CD14-positive monocyte (primary cell): ENCODE data around the gene PLOD3. TPM values are rescaled to one million over a fixed set of nuclear protein-coding genes. Genes with fewer than 3 reads are reported as not detected.
"Not testable (repeated sequence)": the region's sequence is repeated elsewhere in the genome, so short reads cannot be mapped to it uniquely, and the experiment has no call there.

Experiments used
- DNase-seq, 3 donors: peaks; one replicate each; pipeline ENCODE4 v3.0.0-alpha.2; 2011 to 2022
- H2AFZ ChIP-seq: 2 replicates; pipeline ENCODE4 v1.6.0; 2012; ENCODE audit warnings: mild to moderate bottlenecking, low read depth, low read length, inconsistent platforms; ENCODE audit not compliant: insufficient read depth, poor library complexity, severe bottlenecking
- H3K27ac ChIP-seq, 2 donors: 1 replicate in 1 of 2; 2 replicates in 1 of 2; pipeline ENCODE4 v1.5.1; 2012 to 2013; ENCODE audit warnings: low read length in 2 of 2, control low read depth in 1 of 2, inconsistent platforms in 1 of 2, low read depth in 1 of 2, mild to moderate bottlenecking in 1 of 2
- H3K27me3 ChIP-seq, 2 donors: one replicate each; pipeline versions ENCODE4 v1.6.0 to v1.6.1; 2011 to 2013; ENCODE audit warnings: low read length in 2 of 2; ENCODE audit not compliant: control insufficient read depth in 2 of 2, insufficient read depth in 2 of 2
- H3K36me3 ChIP-seq, 2 donors: replicated peaks in 1 of 2; 1 replicate in 1 of 2; 2 replicates in 1 of 2; pipeline versions ENCODE4 v1.5.1 to v1.6.1; 2012 to 2013; ENCODE audit warnings: low read length in 2 of 2, control low read depth in 1 of 2, inconsistent platforms in 1 of 2, mild to moderate bottlenecking in 1 of 2; ENCODE audit not compliant: insufficient read depth in 2 of 2, control insufficient read depth in 1 of 2
- H3K4me1 ChIP-seq, 2 donors: 1 replicate in 1 of 2; 2 replicates in 1 of 2; pipeline versions ENCODE4 v1.5.1 to v1.6.1; 2012 to 2013; ENCODE audit warnings: low read length in 2 of 2, control low read depth in 1 of 2, inconsistent platforms in 1 of 2, mild to moderate bottlenecking in 1 of 2, moderate library complexity in 1 of 2; ENCODE audit not compliant: insufficient read depth in 2 of 2, control insufficient read depth in 1 of 2
- H3K4me2 ChIP-seq: replicated peaks from 2 replicates; pipeline ENCODE3; 2012; ENCODE audit warnings: low read length, moderate library complexity, mild to moderate bottlenecking; ENCODE audit not compliant: poor library complexity, severe bottlenecking; ENCODE audit errors: extremely low read depth
- H3K4me3 ChIP-seq, 3 experiments: fragments of 200-600 bp in 1 of 3; sonication (generic) in 1 of 3; replicated peaks in 1 of 3; 1 replicate in 2 of 3; 2 replicates in 1 of 3; pipeline ENCODE4 v1.5.1; 2011 to 2013; ENCODE audit warnings: low read length in 3 of 3, mild to moderate bottlenecking in 3 of 3, control low read depth in 2 of 3, low read depth in 2 of 3, inconsistent platforms in 1 of 3, moderate library complexity in 1 of 3
- H3K79me2 ChIP-seq: 2 replicates; pipeline ENCODE4 v1.6.0; 2012; ENCODE audit warnings: mild to moderate bottlenecking, control low read depth, inconsistent platforms, low read length, moderate library complexity; ENCODE audit not compliant: insufficient read depth
- H3K9ac ChIP-seq: 2 replicates; pipeline ENCODE4 v1.6.0; 2017; ENCODE audit warnings: low read length, mild to moderate bottlenecking; ENCODE audit not compliant: insufficient read depth, poor library complexity, severe bottlenecking
- H3K9me3 ChIP-seq, 2 donors: replicated peaks in 1 of 2; 1 replicate in 1 of 2; 2 replicates in 1 of 2; pipeline versions ENCODE4 v1.5.1 to v1.6.1; 2012 to 2013; ENCODE audit warnings: low read length in 2 of 2, control low read depth in 1 of 2; ENCODE audit not compliant: control insufficient read depth in 1 of 2, insufficient read depth in 1 of 2
- H4K20me1 ChIP-seq: 2 replicates; pipeline ENCODE4 v1.6.0; 2012; ENCODE audit warnings: mild to moderate bottlenecking, low read length, control low read depth, moderate library complexity; ENCODE audit not compliant: insufficient read depth
- H3K27ac Mint-ChIP-seq, 7 donors: one replicate each; pipeline ENCODE4 v1.8.0; 2020; ENCODE audit warnings: mild to moderate bottlenecking in 7 of 7, mixed read lengths in 7 of 7, moderate library complexity in 6 of 7, inconsistent platforms in 2 of 7
- H3K27me3 Mint-ChIP-seq, 3 donors: one replicate each; pipeline ENCODE4 v1.8.0; 2021 to 2022; ENCODE audit warnings: low read depth in 3 of 3, mild to moderate bottlenecking in 3 of 3, mixed read lengths in 3 of 3, moderate library complexity in 3 of 3, inconsistent platforms in 1 of 3
- H3K36me3 Mint-ChIP-seq, 2 donors: one replicate each; pipeline ENCODE4 v1.8.0; 2020; ENCODE audit warnings: mixed read lengths in 2 of 2, inconsistent platforms in 1 of 2, mild to moderate bottlenecking in 1 of 2
- H3K4me1 Mint-ChIP-seq: one replicate; pipeline ENCODE4 v1.8.0; 2020; ENCODE audit warnings: mild to moderate bottlenecking, mixed read lengths
- H3K4me3 Mint-ChIP-seq, 2 donors: one replicate each; pipeline ENCODE4 v1.8.0; 2020; ENCODE audit warnings: mild to moderate bottlenecking in 2 of 2, mixed read lengths in 2 of 2, moderate library complexity in 1 of 2
- H3K9me3 Mint-ChIP-seq, 7 donors: one replicate each; pipeline ENCODE4 v1.8.0; 2020 to 2022; ENCODE audit warnings: mixed read lengths in 7 of 7, mild to moderate bottlenecking in 6 of 7, moderate library complexity in 6 of 7, inconsistent platforms in 2 of 7
- WGBS: methylation state at CpG from one replicate; pipeline ENCODE4 v1.1.5; 2013; ENCODE audit warnings: missing lambda C conversion rate; ENCODE audit not compliant: insufficient coverage; 5-methylcytosine and 5-hydroxymethylcytosine counted together
- intact Hi-C, 2 donors: fragments of 100-400 bp; cut with micrococcal nuclease; formaldehyde crosslinking; loops; one replicate each; pipeline versions ENCODE4 v1.15.0 to v1.15.1; 2023
- polyA plus RNA-seq, 3 donors: library from polyadenylated mRNA; depleted of rRNA in 1 of 3; unstranded in 2 of 3; stranded (reverse) in 1 of 3; fragments of 300-500 nt in 2 of 3; fragments of >200 nt in 1 of 3; fragmentation: Illumina TruSeq in 2 of 3; gene quantifications; 1 replicate in 2 of 3; 2 replicates in 1 of 3; pipeline ENCODE4 v1.2.3, GENCODE V29; 2012 to 2021
- TF ChIP-seq, protein P1 (sequence below): fragments of 200-600 bp; IDR thresholded peaks from one replicate; pipeline ENCODE4 v1.8.0; 2022; ENCODE audit warnings: antibody characterized with exemption, mild to moderate bottlenecking

Gene PLOD3
- polyA plus RNA-seq, 3 donors, result 26.9 to 70.1 (median 28.1) TPM

- H3K27ac Mint-ChIP-seq, result peak within 1 kb of the TSS in 2 of 7 donors; percentile 13 to 72
- H3K4me2 ChIP-seq, result peak within 1 kb of the TSS; percentile 24
- peak within 1 kb of the TSS; percentile 31 for H2AFZ ChIP-seq
- intact Hi-C loops, result no loop called here
- peak within 1 kb of the TSS in 1 of 2 donors; percentile 87 for H3K4me3 Mint-ChIP-seq
- DNase-seq, result no peak
- peaks cover 30% of the 10 kb centered on the region for H3K4me1 Mint-ChIP-seq
- peaks cover 4 to 15% of the 10 kb centered on the region in 2 donors for H3K36me3 Mint-ChIP-seq
- TF ChIP-seq, protein P1, sequence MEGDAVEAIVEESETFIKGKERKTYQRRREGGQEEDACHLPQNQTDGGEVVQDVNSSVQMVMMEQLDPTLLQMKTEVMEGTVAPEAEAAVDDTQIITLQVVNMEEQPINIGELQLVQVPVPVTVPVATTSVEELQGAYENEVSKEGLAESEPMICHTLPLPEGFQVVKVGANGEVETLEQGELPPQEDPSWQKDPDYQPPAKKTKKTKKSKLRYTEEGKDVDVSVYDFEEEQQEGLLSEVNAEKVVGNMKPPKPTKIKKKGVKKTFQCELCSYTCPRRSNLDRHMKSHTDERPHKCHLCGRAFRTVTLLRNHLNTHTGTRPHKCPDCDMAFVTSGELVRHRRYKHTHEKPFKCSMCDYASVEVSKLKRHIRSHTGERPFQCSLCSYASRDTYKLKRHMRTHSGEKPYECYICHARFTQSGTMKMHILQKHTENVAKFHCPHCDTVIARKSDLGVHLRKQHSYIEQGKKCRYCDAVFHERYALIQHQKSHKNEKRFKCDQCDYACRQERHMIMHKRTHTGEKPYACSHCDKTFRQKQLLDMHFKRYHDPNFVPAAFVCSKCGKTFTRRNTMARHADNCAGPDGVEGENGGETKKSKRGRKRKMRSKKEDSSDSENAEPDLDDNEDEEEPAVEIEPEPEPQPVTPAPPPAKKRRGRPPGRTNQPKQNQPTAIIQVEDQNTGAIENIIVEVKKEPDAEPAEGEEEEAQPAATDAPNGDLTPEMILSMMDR, result no peak
- peak within 1 kb of the TSS in 1 of 3 experiments; percentile 28 for H3K4me3 ChIP-seq
- H3K36me3 ChIP-seq, result peaks cover 3 to 4% of the 10 kb centered on the region in 2 donors
- H3K27me3 Mint-ChIP-seq, result peaks cover 50 to 62% (median 52%) of the 10 kb centered on the region in 3 donors
- H3K9ac ChIP-seq, result no peak within 1 kb of the TSS
- H3K27ac ChIP-seq, result no peak within 1 kb of the TSS
- no peaks in the 10 kb centered on the region for H3K9me3 ChIP-seq
- no peaks in the 10 kb centered on the region for H4K20me1 ChIP-seq
- peaks cover 33 to 42% of the 10 kb centered on the region in 2 donors for H3K4me1 ChIP-seq
- 19% methylated on average over 7 of the region's 21 CpGs for WGBS
- H3K9me3 Mint-ChIP-seq, result peaks cover 0 to 13% (median 7%) of the 10 kb centered on the region in 7 donors
- no peaks in the 10 kb centered on the region for H3K79me2 ChIP-seq
- peaks cover 10 to 46% of the 10 kb centered on the region in 2 donors for H3K27me3 ChIP-seq
Measured at GRCh38 chr7:101200862-101201599, 16.4 kb downstream of the PLOD3 start, which contains the start of gene MOGAT3. Gene MOGAT3, minus strand, starts transcription at chr7:101201036. Its CDS starts 182 bp downstream, at chr7:101200854.

- Mint-ChIP-seq H3K36me3 (peaks cover 0 to 10% of the 10 kb centered on the region in 2 donors), H3K27me3 (peaks cover 50 to 64% (median 53%) of the 10 kb centered on the region in 3 donors), H3K4me3 (peak overlapping the region in 1 of 2 donors; percentile 87), H3K27ac (peak overlapping the region in 1 of 7 donors; percentile 72), H3K9me3 (peaks cover 0 to 13% (median 7%) of the 10 kb centered on the region in 7 donors), H3K4me1 (peaks cover 30% of the 10 kb centered on the region)
- H4K20me1 ChIP-seq, result no peaks in the 10 kb centered on the region
- no peak for DNase-seq
- H3K27me3 ChIP-seq, result peaks cover 10 to 46% of the 10 kb centered on the region in 2 donors
- TF ChIP-seq, protein P1, result no peak
- no peaks in the 10 kb centered on the region for H3K36me3 ChIP-seq
- H2AFZ ChIP-seq, result no peak overlapping the region
- H3K4me3 ChIP-seq, result no peak overlapping the region
- WGBS, result no CpG with 5 or more reads among the region's 2 CpGs
- H3K4me1 ChIP-seq, result peaks cover 33 to 42% of the 10 kb centered on the region in 2 donors
- H3K79me2 ChIP-seq, result no peaks in the 10 kb centered on the region
- H3K27ac ChIP-seq, result no peak overlapping the region
- intact Hi-C loops, result no loop called here
- H3K4me2 ChIP-seq, result no peak overlapping the region
- no peak overlapping the region for H3K9ac ChIP-seq
- H3K9me3 ChIP-seq, result no peaks in the 10 kb centered on the region
Measured at GRCh38 chr7:101200504-101200861, 16.9 kb downstream of the PLOD3 start.

GRCh38 chr7:101199522-101199921, 17.9 kb downstream of the PLOD3 start:
- H3K36me3 Mint-ChIP-seq, H3K36me3 ChIP-seq, DNase-seq, H3K27ac ChIP-seq, H3K4me3 ChIP-seq, intact Hi-C loops, H3K9me3 ChIP-seq, H4K20me1 ChIP-seq, H3K9ac ChIP-seq, H3K27ac Mint-ChIP-seq, H2AFZ ChIP-seq, H3K79me2 ChIP-seq, H3K4me2 ChIP-seq: not testable (repeated sequence)
- H3K4me1 Mint-ChIP-seq, result peaks cover 30% of the 10 kb centered on the region
- H3K9me3 Mint-ChIP-seq, result peaks cover 0 to 13% (median 7%) of the 10 kb centered on the region in 7 donors
- H3K27me3 Mint-ChIP-seq, result peaks cover 51 to 64% (median 56%) of the 10 kb centered on the region in 3 donors
- peak overlapping the region in 1 of 2 donors; percentile 69 for H3K4me3 Mint-ChIP-seq
- Histone ChIP-seq H3K27me3 (peaks cover 10 to 46% of the 10 kb centered on the region in 2 donors), H3K4me1 (peaks cover 28 to 35% of the 10 kb centered on the region in 2 donors)
- WGBS, result 88% methylated on average over 6 of the region's 10 CpGs
